GM19395 (cell line): ENCODE results near the gene LPA.
"Not testable (repeated sequence)": the region's sequence is repeated elsewhere in the genome, so short reads cannot be mapped to it uniquely, and the experiment has no call there.

ENCODE experiments used
- ATAC-seq: cut with Tn5 transposase; IDR thresholded peaks from one replicate; pipeline ENCODE4 v1.9.1; 2021; ENCODE audit warnings: mild to moderate bottlenecking, moderate library complexity; ENCODE audit not compliant: unreplicated experiment

LPA gene, protein sequence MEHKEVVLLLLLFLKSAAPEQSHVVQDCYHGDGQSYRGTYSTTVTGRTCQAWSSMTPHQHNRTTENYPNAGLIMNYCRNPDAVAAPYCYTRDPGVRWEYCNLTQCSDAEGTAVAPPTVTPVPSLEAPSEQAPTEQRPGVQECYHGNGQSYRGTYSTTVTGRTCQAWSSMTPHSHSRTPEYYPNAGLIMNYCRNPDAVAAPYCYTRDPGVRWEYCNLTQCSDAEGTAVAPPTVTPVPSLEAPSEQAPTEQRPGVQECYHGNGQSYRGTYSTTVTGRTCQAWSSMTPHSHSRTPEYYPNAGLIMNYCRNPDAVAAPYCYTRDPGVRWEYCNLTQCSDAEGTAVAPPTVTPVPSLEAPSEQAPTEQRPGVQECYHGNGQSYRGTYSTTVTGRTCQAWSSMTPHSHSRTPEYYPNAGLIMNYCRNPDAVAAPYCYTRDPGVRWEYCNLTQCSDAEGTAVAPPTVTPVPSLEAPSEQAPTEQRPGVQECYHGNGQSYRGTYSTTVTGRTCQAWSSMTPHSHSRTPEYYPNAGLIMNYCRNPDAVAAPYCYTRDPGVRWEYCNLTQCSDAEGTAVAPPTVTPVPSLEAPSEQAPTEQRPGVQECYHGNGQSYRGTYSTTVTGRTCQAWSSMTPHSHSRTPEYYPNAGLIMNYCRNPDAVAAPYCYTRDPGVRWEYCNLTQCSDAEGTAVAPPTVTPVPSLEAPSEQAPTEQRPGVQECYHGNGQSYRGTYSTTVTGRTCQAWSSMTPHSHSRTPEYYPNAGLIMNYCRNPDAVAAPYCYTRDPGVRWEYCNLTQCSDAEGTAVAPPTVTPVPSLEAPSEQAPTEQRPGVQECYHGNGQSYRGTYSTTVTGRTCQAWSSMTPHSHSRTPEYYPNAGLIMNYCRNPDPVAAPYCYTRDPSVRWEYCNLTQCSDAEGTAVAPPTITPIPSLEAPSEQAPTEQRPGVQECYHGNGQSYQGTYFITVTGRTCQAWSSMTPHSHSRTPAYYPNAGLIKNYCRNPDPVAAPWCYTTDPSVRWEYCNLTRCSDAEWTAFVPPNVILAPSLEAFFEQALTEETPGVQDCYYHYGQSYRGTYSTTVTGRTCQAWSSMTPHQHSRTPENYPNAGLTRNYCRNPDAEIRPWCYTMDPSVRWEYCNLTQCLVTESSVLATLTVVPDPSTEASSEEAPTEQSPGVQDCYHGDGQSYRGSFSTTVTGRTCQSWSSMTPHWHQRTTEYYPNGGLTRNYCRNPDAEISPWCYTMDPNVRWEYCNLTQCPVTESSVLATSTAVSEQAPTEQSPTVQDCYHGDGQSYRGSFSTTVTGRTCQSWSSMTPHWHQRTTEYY (N-terminal part only)

GRCh38 chr6:160664198-160664597 lies at the start of gene LPA:
Gene LPA (minus strand): TSS chr6:160664275. CDS start chr6:160664214, 61 bp downstream.
- ATAC-seq, result not testable (repeated sequence)

- not testable (repeated sequence) for ATAC-seq
Observed at GRCh38 chr6:160708993-160709392, 44.9 kb upstream of the LPA start.

GRCh38 chr6:160704688-160705087 lies 40.6 kb upstream of the LPA start:
- not testable (repeated sequence) for ATAC-seq

- ATAC-seq, result not testable (repeated sequence)
Observed at GRCh38 chr6:160701918-160702680, 38.0 kb upstream of the LPA start, which contains the start of gene PLG. Gene PLG (plus strand): TSS chr6:160702244. CDS start chr6:160702305, 61 bp downstream.

DNA sequence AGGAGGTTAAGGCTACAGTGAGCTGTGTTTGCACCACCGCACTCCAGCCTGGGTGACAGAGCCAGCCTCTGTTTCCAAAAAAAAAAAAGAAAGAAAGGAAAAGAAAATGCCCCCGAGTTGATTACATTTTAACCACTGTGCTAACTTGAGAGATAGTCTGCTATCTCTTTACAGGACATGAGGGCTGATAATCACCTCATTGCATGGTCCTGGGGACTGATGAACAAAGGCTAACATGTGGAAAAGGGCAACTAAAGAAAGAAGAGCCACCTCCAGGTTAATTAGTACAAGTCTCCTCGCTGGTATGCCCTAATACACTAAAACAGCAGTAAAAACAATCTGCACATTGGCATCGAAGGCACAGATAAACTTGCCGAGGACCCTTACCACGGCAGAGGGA lies 33.8 kb upstream of the LPA start:
- no peak for ATAC-seq

GRCh38 chr6:160696884-160697283 lies 32.8 kb upstream of the LPA start:
- not testable (repeated sequence) for ATAC-seq

DNA sequence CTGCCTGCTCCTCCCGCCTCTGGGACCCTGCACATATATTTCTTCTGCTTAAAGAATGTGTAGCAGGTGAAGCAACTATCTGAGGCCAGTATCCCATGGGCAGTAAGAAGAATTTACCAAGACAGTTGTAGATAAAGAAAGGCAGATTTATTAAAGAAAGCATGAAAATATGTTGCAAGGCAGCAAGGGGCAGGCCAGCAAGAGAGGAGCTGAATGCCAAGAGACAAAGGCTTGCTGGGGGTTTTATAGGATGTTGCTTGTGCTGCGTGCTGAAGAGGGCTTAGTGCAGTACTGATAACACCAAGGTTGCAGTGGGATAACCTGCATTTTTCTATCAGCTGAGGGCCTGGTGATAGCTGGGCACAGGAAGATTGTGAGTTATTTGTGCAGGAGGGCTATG lies 31.5 kb upstream of the LPA start:
- not testable (repeated sequence) for ATAC-seq

DNA sequence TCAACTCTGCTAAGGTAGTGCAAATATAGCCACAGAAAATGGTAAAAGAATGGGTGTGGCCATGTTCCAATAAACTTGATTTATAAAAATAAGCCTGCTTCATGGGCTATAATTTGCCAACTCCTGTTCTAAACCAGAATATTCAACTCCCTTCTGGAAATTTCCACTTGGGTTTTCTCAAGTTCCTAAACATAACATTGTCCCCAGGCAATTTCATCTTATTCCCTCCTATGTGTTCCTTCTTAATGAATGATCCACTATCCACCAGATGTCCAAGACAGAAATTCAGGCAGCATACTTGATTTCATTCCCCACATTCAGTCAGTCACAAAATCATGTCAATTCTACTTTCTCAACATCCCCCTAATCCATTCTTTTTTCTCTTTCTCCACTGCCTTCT lies 30.9 kb upstream of the LPA start:
- ATAC-seq, result not testable (repeated sequence)

DNA sequence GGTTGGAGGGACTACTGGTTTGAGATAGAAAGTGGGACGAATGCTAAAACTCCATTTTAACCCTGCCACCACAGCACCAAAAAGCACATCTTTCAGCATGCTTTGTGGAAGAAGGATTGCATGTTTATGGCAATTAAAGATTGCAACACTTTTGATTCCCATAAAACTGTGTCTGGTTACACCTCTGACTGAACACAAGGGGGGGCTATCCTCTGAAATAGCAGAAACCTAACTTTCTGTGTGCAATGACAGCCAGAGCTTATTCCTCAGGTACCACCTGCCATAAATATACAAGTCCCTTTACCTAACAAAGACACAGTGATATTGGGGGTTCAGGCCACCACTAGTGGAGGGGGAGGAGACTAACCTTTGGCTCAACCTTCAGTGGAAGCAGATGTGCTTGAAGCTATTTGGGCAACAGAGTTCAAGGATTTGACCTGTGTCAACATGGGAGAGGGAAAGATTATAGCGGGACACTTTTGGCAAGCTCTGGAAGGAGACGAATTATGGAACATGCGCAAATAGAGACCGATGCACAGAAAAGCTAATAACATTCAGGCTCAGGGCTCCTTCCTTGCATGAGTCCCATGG lies 28.4 kb upstream of the LPA start:
- ATAC-seq, result no peak

- no peak for ATAC-seq
Observed at GRCh38 chr6:160691617-160692016, 27.5 kb upstream of the LPA start.

- no peak for ATAC-seq
Observed at GRCh38 chr6:160690458-160690857, 26.4 kb upstream of the LPA start.

DNA sequence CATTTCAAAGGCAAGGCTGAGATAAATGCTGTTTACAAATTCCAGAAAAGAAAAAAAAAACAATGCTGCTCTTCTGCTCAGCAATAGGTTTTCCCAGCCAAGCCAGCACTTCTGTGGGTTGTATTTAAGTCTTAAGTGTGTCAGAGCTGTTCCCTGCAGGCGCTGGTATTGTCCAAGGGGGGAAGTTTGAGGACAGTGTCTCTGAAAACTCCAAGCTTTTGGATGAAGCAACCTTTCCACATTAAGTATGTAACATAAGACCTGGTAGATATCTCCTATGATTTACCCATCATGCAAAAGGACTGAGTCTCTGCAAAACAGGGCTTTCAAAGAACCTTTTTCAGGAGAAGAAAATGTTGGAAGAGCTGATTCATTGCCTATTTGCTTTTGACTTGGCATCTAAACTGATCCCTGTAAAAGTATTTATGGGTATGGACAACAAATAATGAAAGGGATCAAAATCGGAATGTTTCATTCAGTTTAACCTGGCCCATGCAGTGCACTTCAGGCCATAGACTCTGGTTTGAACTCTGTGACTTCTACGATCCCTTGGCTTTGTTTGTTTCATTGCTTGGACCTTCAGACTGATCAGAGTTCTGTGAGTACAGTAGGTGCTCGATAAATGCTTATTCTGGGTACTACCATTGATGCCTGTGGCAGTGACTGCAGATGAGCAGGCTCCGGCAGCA lies 21.8 kb upstream of the LPA start:
- ATAC-seq, result no peak

DNA sequence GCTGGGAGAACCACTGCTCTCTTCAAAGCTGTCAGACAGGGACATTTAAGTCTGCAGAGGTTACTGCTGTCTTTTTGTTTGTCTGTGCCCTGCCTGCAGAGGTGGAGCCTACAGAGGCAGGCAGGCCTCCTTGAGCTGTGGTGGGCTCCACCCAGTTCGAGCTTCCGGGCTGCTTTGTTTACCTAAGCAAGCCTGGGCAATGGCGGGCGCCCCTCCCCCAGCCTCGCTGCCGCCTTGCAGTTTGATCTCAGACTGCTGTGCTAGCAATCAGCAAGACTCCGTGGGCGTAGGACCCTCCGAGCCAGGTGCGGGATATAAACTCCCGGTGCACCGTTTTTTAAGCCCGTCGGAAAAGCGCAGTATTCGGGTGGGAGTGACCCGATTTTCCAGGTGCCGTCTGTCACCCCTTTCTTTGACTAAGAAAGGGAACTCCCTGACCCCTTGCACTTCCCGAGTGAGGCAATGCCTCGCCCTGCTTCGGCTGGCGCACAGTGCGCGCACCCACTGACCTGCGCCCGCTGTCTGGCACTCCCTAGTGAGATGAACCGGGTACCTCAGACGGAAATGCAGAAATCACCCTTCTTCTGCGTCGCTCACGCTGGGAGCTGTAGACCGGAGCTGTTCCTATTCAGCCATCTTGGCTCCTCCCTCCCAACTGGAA lies 21.2 kb upstream of the LPA start:
- ATAC-seq, result not testable (repeated sequence)

- no peak for ATAC-seq
Observed at GRCh38 chr6:160679402-160679769, 15.3 kb upstream of the LPA start.

- no peak for ATAC-seq
Observed at GRCh38 chr6:160678744-160679401, 14.8 kb upstream of the LPA start.

- ATAC-seq, result no peak
Observed at GRCh38 chr6:160678230-160678629, 14.2 kb upstream of the LPA start.

DNA sequence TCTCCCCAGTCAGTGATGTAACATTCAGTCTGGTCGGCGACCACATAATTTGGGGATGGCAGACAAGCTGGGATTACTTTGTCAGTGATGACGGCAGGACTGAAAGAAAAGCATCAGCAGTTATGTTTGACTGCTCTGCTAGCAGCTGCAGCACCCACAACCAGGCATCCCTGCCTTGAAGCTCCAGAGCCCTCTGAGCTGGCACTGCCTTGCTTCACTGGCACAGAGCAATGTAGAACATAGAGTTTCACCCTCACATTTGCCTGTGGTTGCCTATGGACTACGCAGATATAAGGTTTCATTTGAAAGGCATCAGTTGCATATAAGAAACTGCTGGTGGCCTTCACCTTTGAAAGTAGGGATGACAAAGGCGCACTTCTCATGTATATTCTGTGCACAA lies 12.3 kb upstream of the LPA start:
- not testable (repeated sequence) for ATAC-seq

DNA sequence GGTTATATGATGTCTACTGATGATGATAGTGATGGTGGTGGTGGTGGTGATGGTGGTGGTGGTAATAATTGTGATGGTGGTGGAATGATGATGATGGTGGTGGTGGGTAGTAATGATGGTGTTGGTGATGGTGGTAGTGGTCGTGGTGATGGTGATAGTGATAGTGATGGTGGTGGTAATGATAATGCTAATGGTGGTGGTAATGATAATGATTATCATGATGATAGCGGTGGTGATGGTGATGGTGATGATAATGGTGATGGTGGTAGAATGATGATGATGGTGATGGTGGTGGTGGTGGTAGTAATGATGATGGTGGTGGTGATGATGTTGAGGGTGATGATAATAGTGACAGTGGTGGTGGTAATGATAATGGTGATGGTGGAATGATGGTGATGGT lies 4.5 kb upstream of the LPA start:
- ATAC-seq, result no peak
